ENCODE data around the gene GTF2F2.

The GTF2F2 gene

DNA sequence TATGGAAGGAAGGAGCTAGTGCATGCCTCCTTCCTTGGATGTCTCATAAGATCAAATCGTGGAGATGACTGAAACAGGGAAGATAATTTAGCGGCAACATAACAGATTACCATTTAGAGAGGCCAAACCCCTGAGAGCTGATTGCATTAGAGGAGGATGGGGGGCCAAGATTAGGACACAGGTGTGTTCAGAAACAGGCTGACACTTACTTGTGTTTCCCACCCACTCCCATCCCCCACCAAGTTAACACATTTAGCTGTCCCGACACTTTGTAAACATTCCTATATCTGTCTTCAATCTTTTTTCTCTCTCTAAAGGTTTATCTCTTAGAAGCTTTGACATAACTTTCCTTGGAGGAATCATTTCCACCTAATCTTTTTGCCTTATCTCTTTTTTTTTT lies 129.4 kb downstream of the GTF2F2 start:
- in situ Hi-C loops (cut with HindIII; ENCODE audit: low sequenced_read_pairs) = no loop called here
- TF ChIP-seq, protein P1, sequence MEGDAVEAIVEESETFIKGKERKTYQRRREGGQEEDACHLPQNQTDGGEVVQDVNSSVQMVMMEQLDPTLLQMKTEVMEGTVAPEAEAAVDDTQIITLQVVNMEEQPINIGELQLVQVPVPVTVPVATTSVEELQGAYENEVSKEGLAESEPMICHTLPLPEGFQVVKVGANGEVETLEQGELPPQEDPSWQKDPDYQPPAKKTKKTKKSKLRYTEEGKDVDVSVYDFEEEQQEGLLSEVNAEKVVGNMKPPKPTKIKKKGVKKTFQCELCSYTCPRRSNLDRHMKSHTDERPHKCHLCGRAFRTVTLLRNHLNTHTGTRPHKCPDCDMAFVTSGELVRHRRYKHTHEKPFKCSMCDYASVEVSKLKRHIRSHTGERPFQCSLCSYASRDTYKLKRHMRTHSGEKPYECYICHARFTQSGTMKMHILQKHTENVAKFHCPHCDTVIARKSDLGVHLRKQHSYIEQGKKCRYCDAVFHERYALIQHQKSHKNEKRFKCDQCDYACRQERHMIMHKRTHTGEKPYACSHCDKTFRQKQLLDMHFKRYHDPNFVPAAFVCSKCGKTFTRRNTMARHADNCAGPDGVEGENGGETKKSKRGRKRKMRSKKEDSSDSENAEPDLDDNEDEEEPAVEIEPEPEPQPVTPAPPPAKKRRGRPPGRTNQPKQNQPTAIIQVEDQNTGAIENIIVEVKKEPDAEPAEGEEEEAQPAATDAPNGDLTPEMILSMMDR (IDR thresholded peaks at IDR 0.05; ENCODE audit: low read depth, low read length) = no peak
- DNase-seq (ENCODE audit: low read depth, low spot score) = no peak
- H3K4me3 ChIP-seq (ENCODE audit: low read depth, low read length) = no peak overlapping the region

DNA sequence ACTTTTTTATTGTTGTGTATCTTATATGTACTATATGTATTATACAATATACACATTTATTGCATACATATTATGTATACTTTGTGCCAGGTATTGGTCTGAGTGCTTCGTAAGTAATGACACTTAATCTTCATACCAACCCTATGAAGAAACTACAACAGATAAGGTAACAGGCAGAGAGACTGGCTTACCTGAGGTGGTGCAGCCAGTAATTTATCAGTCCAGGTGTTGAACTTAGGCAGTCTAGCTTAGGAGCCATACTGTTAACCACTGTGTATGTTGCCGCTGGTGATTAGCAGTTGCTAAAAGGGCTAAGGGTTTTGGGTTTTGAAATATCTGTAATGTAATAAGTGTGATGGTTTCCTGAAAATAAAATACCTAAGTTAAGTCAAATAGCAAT lies 134.1 kb downstream of the GTF2F2 start:
- in situ Hi-C loops (cut with HindIII; ENCODE audit: low sequenced_read_pairs) = no loop called here
- H3K4me3 ChIP-seq (ENCODE audit: low read depth, low read length) = no peak overlapping the region
- no peak for DNase-seq (ENCODE audit: low read depth, low spot score)
- TF ChIP-seq, protein P1 (IDR thresholded peaks at IDR 0.05; ENCODE audit: low read depth, low read length) = no peak

DNA sequence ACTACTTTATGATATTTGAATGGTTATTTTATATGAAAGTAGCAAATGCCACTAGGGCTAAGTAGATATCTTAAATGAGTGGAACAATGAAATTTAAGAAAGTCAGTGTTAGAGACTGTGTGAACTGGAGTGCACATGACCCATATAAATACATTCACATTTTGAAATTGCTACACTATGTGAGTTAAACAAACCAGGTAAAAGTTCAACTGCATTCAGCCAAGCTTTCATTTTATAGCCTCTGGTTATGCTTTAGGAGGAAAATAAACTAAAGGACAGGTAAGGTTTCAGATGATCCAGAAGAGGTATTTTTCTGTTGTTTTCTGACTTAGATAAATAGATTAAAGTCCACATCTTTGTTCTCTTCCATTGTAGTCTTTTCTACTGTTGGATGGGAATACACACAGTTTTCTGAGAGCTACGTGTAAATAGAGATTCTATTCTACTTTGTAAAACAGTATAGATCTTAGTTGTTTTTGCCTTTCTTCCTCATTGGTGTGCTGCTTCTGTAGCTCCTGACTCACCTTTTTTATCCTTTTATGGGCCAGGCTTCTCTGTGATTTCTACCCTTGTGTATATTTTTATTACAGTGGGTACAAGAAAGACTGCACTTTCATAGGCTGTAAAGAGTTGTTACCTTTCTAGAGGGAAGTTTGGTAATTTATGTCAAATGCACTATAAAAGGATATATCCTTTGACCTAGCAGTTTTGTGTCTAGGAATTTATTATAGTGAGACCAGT lies 135.1 kb downstream of the GTF2F2 start:
- TF ChIP-seq, protein P1 (IDR thresholded peaks at IDR 0.05; ENCODE audit: low read depth, low read length) = no peak
- DNase-seq (ENCODE audit: low read depth, low spot score) = no peak
- H3K4me3 ChIP-seq (ENCODE audit: low read depth, low read length) = no peak overlapping the region
- in situ Hi-C loops (cut with HindIII; ENCODE audit: low sequenced_read_pairs) = no loop called here

DNA sequence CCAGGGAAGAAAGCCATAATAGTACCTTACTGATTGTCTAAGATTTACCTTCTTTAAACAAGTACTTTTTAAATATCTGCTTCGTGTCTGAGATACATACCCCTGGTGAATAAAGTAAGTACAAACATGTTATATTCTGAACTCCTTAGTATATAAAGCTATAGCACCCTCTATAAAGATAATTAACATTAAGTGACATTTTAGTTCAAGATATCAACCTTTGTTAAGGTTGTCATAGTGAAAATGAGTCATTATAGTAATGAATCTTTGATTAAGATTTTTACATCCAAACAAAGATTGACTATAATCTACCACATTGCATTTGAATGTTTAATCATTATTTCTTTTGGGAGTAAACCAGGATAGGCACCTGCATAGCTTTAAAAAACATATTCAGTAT lies 135.9 kb downstream of the GTF2F2 start:
- in situ Hi-C loops (cut with HindIII; ENCODE audit: low sequenced_read_pairs) = no loop called here
- no peak overlapping the region for H3K4me3 ChIP-seq (ENCODE audit: low read depth, low read length)
- DNase-seq (ENCODE audit: low read depth, low spot score) = no peak
- TF ChIP-seq, protein P1 (IDR thresholded peaks at IDR 0.05; ENCODE audit: low read depth, low read length) = no peak

DNA sequence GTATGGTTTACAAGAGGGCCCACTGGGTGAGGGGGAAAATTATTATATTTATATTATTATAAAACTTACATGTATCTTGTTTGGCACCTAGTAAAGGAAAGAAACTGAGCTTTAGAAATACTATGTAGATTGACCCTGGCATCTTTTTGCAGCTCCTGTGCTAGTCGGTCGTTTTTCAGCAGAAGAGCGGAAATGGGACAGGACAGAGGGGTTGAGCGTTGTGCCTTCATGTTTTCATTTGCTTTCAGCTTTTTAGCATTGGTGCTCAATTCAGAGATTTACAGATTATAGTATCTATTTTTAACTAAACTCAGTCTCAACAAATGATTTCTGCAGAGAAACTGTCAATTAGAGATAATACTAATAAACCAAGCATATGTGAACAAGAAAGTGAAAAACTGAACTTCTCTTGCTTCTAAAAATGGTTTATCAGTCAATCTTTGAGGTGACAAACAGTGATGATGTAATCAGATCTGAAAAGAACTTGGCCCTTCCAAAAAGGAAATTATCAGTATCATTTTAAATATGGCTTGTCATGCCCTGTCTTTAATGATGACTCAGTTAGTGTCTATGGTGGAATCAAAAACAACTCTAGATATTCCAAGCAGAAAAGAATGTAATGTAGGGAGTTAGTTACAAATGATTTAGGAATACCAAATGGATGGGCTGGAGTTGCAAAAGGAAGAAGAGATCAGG lies 137.5 kb downstream of the GTF2F2 start:
- TF ChIP-seq, protein P1 (IDR thresholded peaks at IDR 0.05; ENCODE audit: low read depth, low read length) = no peak
- H3K4me3 ChIP-seq (ENCODE audit: low read depth, low read length) = no peak overlapping the region
- peak; percentile 24 for DNase-seq (ENCODE audit: low read depth, low spot score)
- in situ Hi-C loops (cut with HindIII; ENCODE audit: low sequenced_read_pairs) = no loop called here

DNA sequence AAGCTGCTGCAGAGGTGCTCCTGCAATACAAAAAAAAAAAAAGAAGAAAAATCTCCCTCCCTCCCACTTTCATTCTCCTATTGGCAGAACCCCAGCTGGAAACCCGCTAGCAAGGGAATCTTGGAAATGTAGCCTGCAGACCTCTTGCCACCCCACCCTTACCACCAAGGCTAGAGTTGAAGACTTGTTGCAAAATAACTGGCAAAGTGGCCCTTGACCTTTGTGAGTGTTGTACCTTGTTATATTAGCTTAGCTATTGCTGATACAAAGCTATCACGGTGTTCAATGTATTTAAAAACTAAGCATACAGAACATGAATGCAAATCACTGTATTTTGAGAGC lies 138.0 kb downstream of the GTF2F2 start:
- peak; percentile 17 for DNase-seq (ENCODE audit: low read depth, low spot score)
- TF ChIP-seq, protein P1 (IDR thresholded peaks at IDR 0.05; ENCODE audit: low read depth, low read length) = no peak
- no peak overlapping the region for H3K4me3 ChIP-seq (ENCODE audit: low read depth, low read length)
- in situ Hi-C loops (cut with HindIII; ENCODE audit: low sequenced_read_pairs) = no loop called here
